H1 (cell line): ENCODE measurements around the gene CMIP. TPM values are rescaled to one million over a fixed set of nuclear protein-coding genes. Genes with fewer than 3 reads are reported as not detected.
A peak's percentile ranks its signal among the peaks of the same experiment; 100 is the strongest.

Source experiments
- KDM5A ChIP-seq: fragments of 200-600 bp; IDR thresholded peaks from 2 replicates; pipeline ENCODE4 v1.7.1; 2012; ENCODE audit warnings: mild to moderate bottlenecking, low read length, inconsistent platforms, mixed read lengths
- POLR2A ChIP-seq, 2 experiments: IDR thresholded peaks; 1 replicate in 1 of 2; 2 replicates in 1 of 2; pipeline ENCODE4 v1.6.1; 2011; ENCODE audit warnings: low read depth in 2 of 2, low read length in 2 of 2, mild to moderate bottlenecking in 2 of 2; ENCODE audit errors: control extremely low read depth in 1 of 2
- RAD21 ChIP-seq, 2 experiments: IDR thresholded peaks in 1 of 2; conservative IDR thresholded peaks in 1 of 2; 2 replicates each; pipeline ENCODE4 v1.6.1; 2011; ENCODE audit warnings: low read depth in 2 of 2, low read length in 2 of 2, improper control_type of control experiment in 1 of 2, inconsistent platforms in 1 of 2, mild to moderate bottlenecking in 1 of 2, moderate library complexity in 1 of 2
- SAP30 ChIP-seq: fragments of 300-600 bp; sonication (generic); IDR thresholded peaks from 2 replicates; pipeline ENCODE4 v1.7.1; 2012; ENCODE audit warnings: low read length, moderate library complexity, mild to moderate bottlenecking, inconsistent platforms; ENCODE audit not compliant: insufficient read depth, insufficient replicate concordance
- SIX5 ChIP-seq: IDR thresholded peaks from 2 replicates; pipeline ENCODE4 v1.6.1; 2011; ENCODE audit warnings: mild to moderate bottlenecking, low read depth, low read length
- SRF ChIP-seq: IDR thresholded peaks from 2 replicates; pipeline ENCODE4 v1.6.1; 2011; ENCODE audit warnings: mild to moderate bottlenecking, low read depth, low read length, moderate library complexity
- TAF7 ChIP-seq: optimal IDR thresholded peaks from 2 replicates; pipeline ENCODE3; 2011; ENCODE audit warnings: low read depth, mild to moderate bottlenecking, inconsistent platforms, low read length, moderate library complexity, borderline replicate concordance
- ZNF274 ChIP-seq: IDR thresholded peaks from 2 replicates; pipeline ENCODE4 v1.7.0; 2012; ENCODE audit warnings: low read length, borderline replicate concordance; ENCODE audit errors: extremely low read depth
- polyA plus RNA-seq, 7 experiments: library from polyadenylated mRNA; depleted of rRNA in 3 of 7; stranded (reverse) in 5 of 7; unstranded in 2 of 7; fragments of >200 nt in 5 of 7; fragments of 200-250 nt in 2 of 7; gene quantifications; 1 replicate in 5 of 7; 2 replicates in 1 of 7; 4 replicates in 1 of 7; pipeline versions ENCODE4 v1.2.1 to v1.2.3, GENCODE V29; 2011 to 2013; ENCODE audit warnings: missing spikeins in 2 of 7, mixed read lengths in 2 of 7
- total RNA-seq: library from RNA; stranded (reverse); fragmentation: NEBNext Ultra II Directional; extraction: Animal tissue kit (Norgen Biotek cat#: 25700); gene quantifications from 2 replicates; pipeline ENCODE4 v1.2.1, GENCODE V29; 2021
- TF ChIP-seq, protein P1 (sequence below): IDR thresholded peaks from 2 replicates; pipeline ENCODE4 v1.6.1; 2011; ENCODE audit warnings: low read length, improper control_type of control experiment
- TF ChIP-seq, protein P2 (sequence below): IDR thresholded peaks from 2 replicates; pipeline ENCODE4 v1.6.1; 2012; ENCODE audit warnings: inconsistent platforms

CMIP gene
- total and polyA plus RNA-seq, 2 of the 8 experiments (the other 6 are each of a cell fraction or from before 2014, with no cell fraction given), result 7.9 to 53.2 TPM

DNA sequence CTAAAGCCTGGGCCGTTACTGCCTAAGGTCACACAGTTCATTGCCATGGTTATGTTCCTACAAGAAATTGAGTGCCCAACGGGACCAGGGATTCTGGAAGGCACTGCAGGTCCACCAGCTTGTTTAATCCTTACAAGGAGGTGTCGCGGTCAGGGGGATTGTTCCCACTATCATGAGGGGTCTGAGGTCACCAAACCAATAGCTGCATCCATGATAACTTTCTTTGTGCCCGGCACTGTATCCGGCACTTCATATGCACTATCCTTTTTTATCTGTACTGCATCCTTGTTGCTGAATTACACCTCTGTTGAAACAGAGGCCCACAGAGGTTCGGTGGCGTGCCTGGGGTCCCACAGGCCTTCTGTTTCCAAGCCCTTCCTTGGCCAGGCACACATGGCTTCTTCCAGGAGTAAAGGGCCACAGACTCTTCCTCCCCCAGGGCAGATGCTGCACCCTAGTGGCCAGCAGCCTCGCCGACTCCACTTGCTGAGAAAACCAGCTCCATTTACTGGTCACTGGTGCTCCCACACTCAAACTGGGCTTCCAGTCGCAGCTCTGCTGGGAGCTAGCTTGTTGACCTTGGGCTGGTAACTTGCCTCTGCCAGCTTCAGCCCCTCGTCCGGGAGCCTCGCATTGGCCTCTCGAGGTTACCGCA lies 252.5 kb downstream of the CMIP start (continued):
- TF ChIP-seq, protein P1, sequence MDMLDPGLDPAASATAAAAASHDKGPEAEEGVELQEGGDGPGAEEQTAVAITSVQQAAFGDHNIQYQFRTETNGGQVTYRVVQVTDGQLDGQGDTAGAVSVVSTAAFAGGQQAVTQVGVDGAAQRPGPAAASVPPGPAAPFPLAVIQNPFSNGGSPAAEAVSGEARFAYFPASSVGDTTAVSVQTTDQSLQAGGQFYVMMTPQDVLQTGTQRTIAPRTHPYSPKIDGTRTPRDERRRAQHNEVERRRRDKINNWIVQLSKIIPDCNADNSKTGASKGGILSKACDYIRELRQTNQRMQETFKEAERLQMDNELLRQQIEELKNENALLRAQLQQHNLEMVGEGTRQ, result no peak
- TF ChIP-seq SIX5, result no peak
- no peak for TF ChIP-seq KDM5A
- no peak for TF ChIP-seq SRF
- no peak for TF ChIP-seq TAF7
- TF ChIP-seq ZNF274, result no peak
- no peak for TF ChIP-seq POLR2A (IDR thresholded peaks at IDR 0.05; ENCODE audit: control extremely low read depth in 1 of 2, low read depth in 2 of 2, low read length in 2 of 2)
- TF ChIP-seq, protein P2, sequence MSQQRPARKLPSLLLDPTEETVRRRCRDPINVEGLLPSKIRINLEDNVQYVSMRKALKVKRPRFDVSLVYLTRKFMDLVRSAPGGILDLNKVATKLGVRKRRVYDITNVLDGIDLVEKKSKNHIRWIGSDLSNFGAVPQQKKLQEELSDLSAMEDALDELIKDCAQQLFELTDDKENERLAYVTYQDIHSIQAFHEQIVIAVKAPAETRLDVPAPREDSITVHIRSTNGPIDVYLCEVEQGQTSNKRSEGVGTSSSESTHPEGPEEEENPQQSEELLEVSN, result no peak
- TF ChIP-seq SAP30, result no peak
- TF ChIP-seq RAD21 (IDR thresholded peaks at IDR 0.05 in 1 of 2, conservative IDR thresholded peaks at IDR 0.05 in 1 of 2; ENCODE audit: low read depth in 2 of 2, low read length in 2 of 2), result peak; percentile 94 to 97
